ENCODE data around the gene UNC93B1. TPM values are rescaled to one million over a fixed set of nuclear protein-coding genes. Genes with fewer than 3 reads are reported as not detected.
A peak's percentile ranks its signal among the peaks of the same experiment; 100 is the strongest.

UNC93B1 gene
- polyA plus RNA-seq, 1 experiment, result 11.3 TPM

- DNase-seq (ENCODE audit: low read depth, low spot score), result no peak
- ChIA-PET POLR2A (no interaction called here), CTCF (no interaction called here)
- Histone ChIP-seq H3K9me3 (ENCODE audit: control insufficient read depth, insufficient read depth, low read length) (no peaks in the 10 kb centered on the region; the same call in 1 of the 2 replicates), H3K4me3 (ENCODE audit: low read depth, low read length) (no peak overlapping the region), H3K27me3 (ENCODE audit: control insufficient read depth, insufficient read depth, low read length) (no peaks in the 10 kb centered on the region), H3K27ac (ENCODE audit: low read depth, low read length) (no peak overlapping the region)
- no peak for TF ChIP-seq CTCF (IDR thresholded peaks at IDR 0.05; ENCODE audit: low read depth, low read length)
These were observed 41.0 kb upstream of the UNC93B1 start for GRCh38 chr11:68044898-68045351.

GRCh38 chr11:68044145-68044813 lies 40.4 kb upstream of the UNC93B1 start:
- POLR2A ChIA-PET, result interaction anchor here (0.8 kb wide), 1 partner anchor 20 kb away, joined by 4 read pairs; no protein-coding TSS in a partner anchor

GRCh38 chr11:68043349-68044144 lies 39.6 kb upstream of the UNC93B1 start:
- ChIA-PET CTCF (no interaction called here), POLR2A (interaction anchor here (0.8 kb wide), 1 partner anchor 21 kb away, joined by 4 read pairs; no protein-coding TSS in a partner anchor)
- H3K27ac ChIP-seq (ENCODE audit: low read depth, low read length), result peak overlapping the region; percentile 47
- H3K4me3 ChIP-seq (ENCODE audit: low read depth, low read length), result no peak overlapping the region
- TF ChIP-seq CTCF (IDR thresholded peaks at IDR 0.05; ENCODE audit: low read depth, low read length), result no peak
- H3K27me3 ChIP-seq (ENCODE audit: control insufficient read depth, insufficient read depth, low read length), result no peaks in the 10 kb centered on the region
- DNase-seq (ENCODE audit: low read depth, low spot score), result no peak
- H3K9me3 ChIP-seq (ENCODE audit: control insufficient read depth, insufficient read depth, low read length), result no peaks in the 10 kb centered on the region; the same call in 1 of the 2 replicates

More at GRCh38 chr11:68044145-68044813, 40.4 kb upstream of the UNC93B1 start:
- H3K27me3 ChIP-seq (ENCODE audit: control insufficient read depth, insufficient read depth, low read length), result no peaks in the 10 kb centered on the region
- H3K27ac ChIP-seq (ENCODE audit: low read depth, low read length), result no peak overlapping the region
- H3K4me3 ChIP-seq (ENCODE audit: low read depth, low read length), result no peak overlapping the region
- no peaks in the 10 kb centered on the region; the same call in 1 of the 2 replicates for H3K9me3 ChIP-seq (ENCODE audit: control insufficient read depth, insufficient read depth, low read length)
- TF ChIP-seq CTCF (IDR thresholded peaks at IDR 0.05; ENCODE audit: low read depth, low read length), result no peak
- DNase-seq (ENCODE audit: low read depth, low spot score), result no peak
- CTCF ChIA-PET, result no interaction called here

- ChIA-PET CTCF (no interaction called here), POLR2A (no interaction called here)
- H3K9me3 ChIP-seq (ENCODE audit: control insufficient read depth, insufficient read depth, low read length), result no peaks in the 10 kb centered on the region; the same call in 1 of the 2 replicates
- DNase-seq (ENCODE audit: low read depth, low spot score), result no peak
- H3K27me3 ChIP-seq (ENCODE audit: control insufficient read depth, insufficient read depth, low read length), result no peaks in the 10 kb centered on the region
- H3K4me3 ChIP-seq (ENCODE audit: low read depth, low read length), result no peak overlapping the region
- no peak for TF ChIP-seq CTCF (IDR thresholded peaks at IDR 0.05; ENCODE audit: low read depth, low read length)
- H3K27ac ChIP-seq (ENCODE audit: low read depth, low read length), result peak overlapping the region; percentile 47
These were observed 39.1 kb upstream of the UNC93B1 start for GRCh38 chr11:68043029-68043348.

All from AG04450 (cell line).